Measurements from ENCODE around the gene RFX1.

RFX1 gene

DNA sequence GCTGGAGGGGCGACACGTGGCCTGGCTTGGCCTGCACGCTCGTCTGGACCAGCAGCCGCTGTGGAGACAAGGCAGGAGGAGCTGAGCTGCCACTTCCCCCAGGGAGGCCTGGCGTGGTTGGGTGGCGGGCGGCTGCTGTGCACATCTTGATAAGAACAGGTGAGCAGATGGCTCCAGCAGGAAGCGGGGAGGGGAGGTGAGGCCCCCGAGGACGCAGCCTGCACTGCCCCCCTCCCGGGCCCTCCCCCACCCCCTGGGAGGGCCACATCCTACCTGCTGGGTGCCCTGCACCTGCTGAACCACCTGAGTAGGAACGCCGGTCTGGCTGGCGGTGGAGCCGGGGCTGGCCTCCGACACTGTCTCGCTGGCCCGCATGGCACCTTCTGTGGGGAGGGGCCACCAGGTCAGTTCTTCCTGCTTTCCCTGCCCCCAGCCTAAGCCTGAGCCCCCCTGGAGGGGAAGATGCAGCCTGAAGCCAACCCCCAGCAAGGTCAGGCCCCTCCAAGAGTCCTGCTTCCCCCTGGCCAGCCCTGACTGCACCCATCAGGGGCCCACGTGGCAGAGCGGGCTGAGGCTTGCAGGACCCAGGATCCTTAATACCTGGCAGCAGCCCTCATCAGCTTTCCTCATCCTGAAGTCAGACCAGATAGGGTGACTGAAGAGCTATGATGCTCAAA, 22.8 kb downstream of the RFX1 start:
- no peak overlapping the region for H3K4me3 ChIP-seq (ENCODE audit: low read depth, low read length)
- in situ Hi-C loops (cut with HindIII; ENCODE audit: low sequenced_read_pairs): no loop called here
- TF ChIP-seq CTCF (IDR thresholded peaks at IDR 0.05; ENCODE audit: low read depth, low read length): no peak
- DNase-seq (ENCODE audit: low read depth, low spot score): no peak

DNA sequence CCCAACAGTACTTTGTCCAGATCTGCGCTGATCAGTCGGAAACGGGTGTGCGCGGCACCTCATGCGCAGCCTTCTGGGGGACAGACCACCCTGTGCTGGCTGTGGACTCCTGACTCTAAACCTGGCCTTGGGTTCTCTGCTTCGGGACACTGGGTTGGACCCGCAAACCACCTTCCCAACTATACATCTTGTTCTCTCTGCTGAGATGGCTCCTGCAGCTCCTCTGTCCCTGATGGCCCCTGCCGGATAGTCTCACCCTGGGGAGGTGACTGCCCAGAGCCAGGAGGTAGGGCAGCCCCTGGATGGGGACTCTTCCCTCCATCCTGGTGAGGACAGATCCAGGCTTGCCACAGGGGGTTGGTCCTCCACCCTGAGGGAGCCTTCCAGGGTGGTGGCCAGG, 23.3 kb downstream of the RFX1 start:
- no peak for DNase-seq (ENCODE audit: low read depth, low spot score)
- H3K4me3 ChIP-seq (ENCODE audit: low read depth, low read length): no peak overlapping the region
- no peak for TF ChIP-seq CTCF (IDR thresholded peaks at IDR 0.05; ENCODE audit: low read depth, low read length)
- in situ Hi-C loops (cut with HindIII; ENCODE audit: low sequenced_read_pairs): no loop called here

GRCh38 chr19:13981988-13982501, 24.1 kb downstream of the RFX1 start:
- H3K4me3 ChIP-seq (ENCODE audit: low read depth, low read length): no peak overlapping the region
- DNase-seq (ENCODE audit: low read depth, low spot score): no peak
- in situ Hi-C loops (cut with HindIII; ENCODE audit: low sequenced_read_pairs): no loop called here
- TF ChIP-seq CTCF (IDR thresholded peaks at IDR 0.05; ENCODE audit: low read depth, low read length): no peak

GRCh38 chr19:13981467-13981866, 24.7 kb downstream of the RFX1 start:
- in situ Hi-C loops (cut with HindIII; ENCODE audit: low sequenced_read_pairs): no loop called here
- no peak for TF ChIP-seq CTCF (IDR thresholded peaks at IDR 0.05; ENCODE audit: low read depth, low read length)
- H3K4me3 ChIP-seq (ENCODE audit: low read depth, low read length): no peak overlapping the region
- no peak for DNase-seq (ENCODE audit: low read depth, low spot score)

- no peak overlapping the region for H3K4me3 ChIP-seq (ENCODE audit: low read depth, low read length)
- no peak for TF ChIP-seq CTCF (IDR thresholded peaks at IDR 0.05; ENCODE audit: low read depth, low read length)
- in situ Hi-C loops (cut with HindIII; ENCODE audit: low sequenced_read_pairs): no loop called here
- no peak for DNase-seq (ENCODE audit: low read depth, low spot score)
Measured at GRCh38 chr19:13981021-13981420, 25.1 kb downstream of the RFX1 start.

GRCh38 chr19:13980340-13980739, 25.8 kb downstream of the RFX1 start:
- TF ChIP-seq CTCF (IDR thresholded peaks at IDR 0.05; ENCODE audit: low read depth, low read length): no peak
- in situ Hi-C loops (cut with HindIII; ENCODE audit: low sequenced_read_pairs): no loop called here
- DNase-seq (ENCODE audit: low read depth, low spot score): no peak
- no peak overlapping the region for H3K4me3 ChIP-seq (ENCODE audit: low read depth, low read length)
